GM19351 (cell line): ENCODE results near the gene HLA-DPB1.

Experiments
- ATAC-seq: cut with Tn5 transposase; IDR thresholded peaks from one replicate; pipeline ENCODE4 v1.9.1; 2021; ENCODE audit warnings: mild to moderate bottlenecking, moderate library complexity; ENCODE audit not compliant: unreplicated experiment

The HLA-DPB1 gene

DNA sequence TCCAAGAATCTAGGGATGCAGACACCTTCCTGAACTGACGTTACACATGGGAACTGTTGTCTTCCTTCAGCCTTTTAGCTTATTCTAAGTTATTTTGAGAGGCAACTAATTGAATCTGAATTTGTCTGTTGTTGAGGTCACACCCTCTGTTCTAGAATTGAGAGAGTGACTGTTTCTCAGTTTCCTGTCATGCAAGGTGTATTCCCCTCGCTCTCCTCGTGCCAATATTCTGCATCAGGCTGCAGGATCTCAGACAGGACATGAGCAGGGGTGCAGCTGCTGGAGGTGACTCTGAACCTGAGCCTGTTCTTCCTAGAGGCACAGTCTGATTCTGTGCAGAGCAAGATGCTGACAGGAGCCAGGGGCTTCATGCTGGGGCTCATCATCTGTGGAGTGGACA is 52.5 kb downstream of the HLA-DPB1 start:
- no peak for ATAC-seq

DNA sequence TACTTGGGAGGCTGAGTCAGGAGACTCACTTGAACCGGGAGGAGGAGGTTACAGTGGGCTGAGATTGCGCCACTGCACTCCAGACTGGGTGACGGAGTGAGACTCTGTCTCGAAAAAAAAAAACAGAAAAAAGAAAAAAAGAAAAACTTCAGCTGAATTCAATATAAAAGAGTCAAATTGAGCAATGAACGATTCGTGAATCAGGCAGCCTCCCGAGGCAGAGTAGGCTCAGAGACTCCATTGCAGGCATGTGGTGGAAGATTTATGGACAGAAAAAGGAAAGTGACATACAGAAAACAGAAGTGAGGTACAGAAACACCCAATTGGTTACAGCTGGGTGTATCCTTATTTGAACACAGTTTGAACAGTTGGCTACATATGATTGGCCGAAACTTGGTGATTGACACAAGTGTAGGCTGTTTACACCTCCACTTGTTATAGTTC is 56.3 kb downstream of the HLA-DPB1 start:
- ATAC-seq = no peak

DNA sequence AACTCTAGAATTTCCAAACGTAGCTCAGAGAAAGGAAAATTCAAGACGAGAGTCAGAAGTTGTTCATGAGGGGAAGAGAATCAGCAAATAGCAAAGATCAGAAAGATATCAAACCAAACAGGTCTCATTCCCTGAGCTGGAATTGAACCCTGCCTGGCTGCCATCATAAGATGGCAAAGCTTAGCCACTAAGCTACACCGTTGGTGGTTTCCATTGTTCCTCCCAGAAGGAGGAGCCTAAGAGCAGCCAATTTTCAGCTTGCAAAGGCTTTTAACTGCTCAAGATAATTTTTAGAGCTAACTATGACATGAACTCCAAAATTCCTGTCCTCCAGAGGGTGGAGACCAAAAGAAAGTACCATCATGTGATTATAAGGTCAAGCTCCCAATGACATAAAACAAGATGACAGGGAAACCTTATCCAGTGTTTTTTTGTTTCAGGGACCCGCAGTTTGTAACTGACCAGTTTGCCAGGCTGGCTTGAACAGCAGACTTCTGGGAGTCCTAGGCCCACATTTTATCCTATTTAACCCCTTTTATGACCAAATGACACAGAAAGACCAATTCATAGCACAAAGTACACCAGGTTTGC is 60.6 kb downstream of the HLA-DPB1 start:
- no peak for ATAC-seq
